Measurements from ENCODE around the gene TMEM184C.

Gene TMEM184C

GRCh38 chr4:147605499-147605898, 11.7 kb upstream of the TMEM184C start:
- DNase-seq = no peak

- DNase-seq = no peak
Observed at GRCh38 chr4:147607471-147607870, 9.7 kb upstream of the TMEM184C start.

GRCh38 chr4:147610686-147611085, 6.5 kb upstream of the TMEM184C start:
- no peak for DNase-seq

GRCh38 chr4:147616849-147617172, 386 bp upstream of the TMEM184C start:
- DNase-seq = no peak

- no peak for DNase-seq
Observed at GRCh38 chr4:147617841-147618691, 869 bp downstream of the TMEM184C start.

GRCh38 chr4:147620315-147620714, 3.1 kb downstream of the TMEM184C start:
- no peak for DNase-seq

- DNase-seq = no peak
Observed at GRCh38 chr4:147625733-147626132, 8.5 kb downstream of the TMEM184C start.

GRCh38 chr4:147626903-147627302, 9.7 kb downstream of the TMEM184C start:
- no peak for DNase-seq

GRCh38 chr4:147628415-147628814, 11.2 kb downstream of the TMEM184C start:
- DNase-seq = no peak

- no peak for DNase-seq
Observed at GRCh38 chr4:147629783-147630730, 12.9 kb downstream of the TMEM184C start.

GRCh38 chr4:147633113-147633512, 15.9 kb downstream of the TMEM184C start:
- no peak for DNase-seq

GRCh38 chr4:147633643-147634042, 16.4 kb downstream of the TMEM184C start:
- no peak for DNase-seq

- DNase-seq = no peak
Observed at GRCh38 chr4:147635348-147635747, 18.2 kb downstream of the TMEM184C start.

GRCh38 chr4:147638365-147638764, 21.2 kb downstream of the TMEM184C start:
- no peak for DNase-seq

- DNase-seq = no peak
Observed at GRCh38 chr4:147638942-147639341, 21.7 kb downstream of the TMEM184C start.

- no peak for DNase-seq
Observed at GRCh38 chr4:147639388-147639787, 22.2 kb downstream of the TMEM184C start.

- no peak for DNase-seq
Observed at GRCh38 chr4:147640331-147640730, 23.1 kb downstream of the TMEM184C start.

GRCh38 chr4:147643616-147644015, 26.4 kb downstream of the TMEM184C start:
- DNase-seq = no peak

- DNase-seq = no peak
Observed at GRCh38 chr4:147644471-147644870, 27.3 kb downstream of the TMEM184C start.

- no peak for DNase-seq
Observed at GRCh38 chr4:147645099-147645498, 27.9 kb downstream of the TMEM184C start.

- no peak for DNase-seq
Observed at GRCh38 chr4:147648656-147649055, 31.5 kb downstream of the TMEM184C start.

- DNase-seq = no peak
Observed at GRCh38 chr4:147651563-147651962, 34.4 kb downstream of the TMEM184C start.

GRCh38 chr4:147655639-147656038, 38.4 kb downstream of the TMEM184C start:
- no peak for DNase-seq

GRCh38 chr4:147658501-147658900, 41.3 kb downstream of the TMEM184C start:
- DNase-seq = no peak
